Activated CD4-positive, CD25-positive, alpha-beta regulatory T cell treated with anti-CD3 and anti-CD28 coated beads, Interleukin-2, amount 50 U/mL, for 16 hours (primary cell): ENCODE measurements around the gene SLC4A3.

Experiments
- DNase-seq: peaks from one replicate; pipeline ENCODE4 v3.0.0-alpha.2; 2020; ENCODE audit warnings: low read depth, low spot score

The SLC4A3 gene, protein sequence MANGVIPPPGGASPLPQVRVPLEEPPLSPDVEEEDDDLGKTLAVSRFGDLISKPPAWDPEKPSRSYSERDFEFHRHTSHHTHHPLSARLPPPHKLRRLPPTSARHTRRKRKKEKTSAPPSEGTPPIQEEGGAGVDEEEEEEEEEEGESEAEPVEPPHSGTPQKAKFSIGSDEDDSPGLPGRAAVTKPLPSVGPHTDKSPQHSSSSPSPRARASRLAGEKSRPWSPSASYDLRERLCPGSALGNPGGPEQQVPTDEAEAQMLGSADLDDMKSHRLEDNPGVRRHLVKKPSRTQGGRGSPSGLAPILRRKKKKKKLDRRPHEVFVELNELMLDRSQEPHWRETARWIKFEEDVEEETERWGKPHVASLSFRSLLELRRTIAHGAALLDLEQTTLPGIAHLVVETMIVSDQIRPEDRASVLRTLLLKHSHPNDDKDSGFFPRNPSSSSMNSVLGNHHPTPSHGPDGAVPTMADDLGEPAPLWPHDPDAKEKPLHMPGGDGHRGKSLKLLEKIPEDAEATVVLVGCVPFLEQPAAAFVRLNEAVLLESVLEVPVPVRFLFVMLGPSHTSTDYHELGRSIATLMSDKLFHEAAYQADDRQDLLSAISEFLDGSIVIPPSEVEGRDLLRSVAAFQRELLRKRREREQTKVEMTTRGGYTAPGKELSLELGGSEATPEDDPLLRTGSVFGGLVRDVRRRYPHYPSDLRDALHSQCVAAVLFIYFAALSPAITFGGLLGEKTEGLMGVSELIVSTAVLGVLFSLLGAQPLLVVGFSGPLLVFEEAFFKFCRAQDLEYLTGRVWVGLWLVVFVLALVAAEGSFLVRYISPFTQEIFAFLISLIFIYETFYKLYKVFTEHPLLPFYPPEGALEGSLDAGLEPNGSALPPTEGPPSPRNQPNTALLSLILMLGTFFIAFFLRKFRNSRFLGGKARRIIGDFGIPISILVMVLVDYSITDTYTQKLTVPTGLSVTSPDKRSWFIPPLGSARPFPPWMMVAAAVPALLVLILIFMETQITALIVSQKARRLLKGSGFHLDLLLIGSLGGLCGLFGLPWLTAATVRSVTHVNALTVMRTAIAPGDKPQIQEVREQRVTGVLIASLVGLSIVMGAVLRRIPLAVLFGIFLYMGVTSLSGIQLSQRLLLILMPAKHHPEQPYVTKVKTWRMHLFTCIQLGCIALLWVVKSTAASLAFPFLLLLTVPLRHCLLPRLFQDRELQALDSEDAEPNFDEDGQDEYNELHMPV

DNA sequence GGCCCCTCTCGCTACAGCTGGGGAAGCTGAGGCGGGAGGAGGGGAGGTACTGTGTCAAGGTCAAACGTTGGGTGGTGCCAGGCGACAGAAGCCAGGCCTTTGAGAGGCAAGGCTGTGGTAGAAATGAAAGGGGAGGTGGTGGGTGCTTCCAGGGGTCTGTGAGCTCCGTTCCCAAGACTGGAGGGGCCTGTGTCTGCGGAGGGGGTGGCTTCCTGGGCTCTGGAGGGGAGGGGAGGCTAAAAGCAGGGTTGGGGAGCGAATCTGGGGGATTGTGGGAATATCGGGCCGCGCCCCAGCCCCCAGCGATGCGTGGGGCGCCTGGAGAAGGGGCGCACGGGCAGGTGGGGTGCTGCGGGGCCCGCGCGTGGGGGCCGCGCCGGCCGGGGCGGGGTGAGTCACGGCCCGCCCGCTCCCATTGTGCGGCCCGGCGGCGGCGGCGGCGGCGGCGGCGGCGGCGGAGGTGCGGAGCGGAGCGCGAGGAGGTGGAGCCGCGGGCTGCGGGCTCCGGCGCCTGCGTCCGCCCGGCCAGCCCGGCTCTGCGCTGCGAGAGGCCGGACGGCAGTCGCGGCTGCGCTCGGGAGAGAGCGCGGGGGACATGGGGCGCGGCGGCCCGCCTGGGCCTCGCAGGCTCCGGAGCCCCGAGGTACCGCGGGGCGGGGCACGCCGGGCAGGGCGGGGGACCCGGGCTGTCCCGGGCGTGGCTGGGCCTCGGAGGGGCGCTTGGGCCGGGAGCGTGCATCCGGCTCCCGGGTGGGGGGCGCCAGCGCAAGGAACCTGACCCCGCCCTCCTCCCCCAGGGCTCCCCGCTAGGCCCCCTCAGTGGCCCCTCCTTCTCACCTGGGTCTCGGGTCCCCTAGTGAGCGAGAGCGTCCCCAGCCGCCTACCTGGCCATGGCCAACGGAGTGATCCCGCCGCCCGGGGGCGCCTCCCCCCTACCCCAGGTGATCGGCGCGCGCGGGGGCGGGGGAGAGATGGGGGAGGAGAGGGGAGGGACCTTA is at the start of gene SLC4A3:
SLC4A3 (plus strand) TSS at position 528 of the 998 bp plus-strand sequence; CDS start at position 891, 363 bp downstream.
- DNase-seq = no peak

DNA sequence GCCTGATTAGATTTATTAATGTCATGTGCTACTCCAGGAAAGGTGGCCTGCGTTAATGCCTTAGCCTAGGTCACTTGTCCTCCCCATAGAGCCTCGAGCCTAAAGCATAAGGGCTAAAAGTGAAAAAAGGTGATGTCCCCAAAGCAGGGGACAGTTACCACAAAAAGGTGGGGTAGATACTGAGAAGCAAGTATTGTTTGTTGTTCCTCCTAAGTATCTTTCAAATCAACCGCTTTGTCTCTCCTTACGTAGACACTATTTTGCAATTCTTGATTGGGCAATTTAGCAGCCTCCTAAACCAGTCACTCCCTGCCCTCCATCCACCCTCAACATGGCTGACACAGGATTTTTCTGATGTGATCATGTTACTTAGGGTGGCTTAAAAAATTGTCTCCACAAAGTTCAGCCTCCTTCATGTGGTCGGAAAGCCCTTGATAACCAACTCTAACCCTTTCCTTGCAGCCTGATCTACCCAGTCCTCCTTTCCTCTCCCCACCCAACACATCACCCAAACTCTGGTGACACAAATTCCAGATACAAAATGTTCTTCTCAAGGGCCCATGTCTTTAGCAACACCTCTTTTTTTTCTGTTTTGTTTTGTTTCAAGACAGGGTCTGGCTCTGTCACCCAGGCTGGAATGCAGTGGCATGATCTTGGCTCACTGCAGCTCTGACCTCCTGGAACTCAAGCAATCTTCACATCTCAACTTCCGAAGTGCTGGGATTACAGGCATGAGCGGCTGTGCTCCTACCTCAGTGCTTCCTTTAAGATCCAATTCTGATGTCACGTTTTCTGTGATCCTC is 48.4 kb upstream of the SLC4A3 start:
- no peak for DNase-seq

GRCh38 chr2:219581346-219581745 is 46.1 kb upstream of the SLC4A3 start:
- DNase-seq = no peak

DNA sequence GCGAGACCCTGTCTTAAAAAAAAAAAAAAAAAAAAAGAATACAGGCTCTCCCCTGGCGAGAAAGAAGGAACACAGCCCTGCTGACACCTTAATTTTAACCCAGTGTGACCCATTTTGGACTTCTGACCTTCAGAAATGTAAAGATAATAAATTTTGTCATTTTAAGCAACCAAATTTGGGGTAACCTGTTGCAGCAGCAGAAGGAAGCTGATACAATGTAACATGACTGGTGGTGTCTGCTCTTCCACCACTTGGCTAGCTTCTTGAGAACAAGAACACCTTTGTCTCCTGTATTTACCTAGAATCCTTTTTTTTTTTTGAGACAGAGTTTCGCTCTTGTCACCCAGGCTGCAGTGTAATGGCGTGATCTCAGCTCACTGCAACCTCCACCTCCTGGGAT is 36.3 kb upstream of the SLC4A3 start:
- DNase-seq = no peak

DNA sequence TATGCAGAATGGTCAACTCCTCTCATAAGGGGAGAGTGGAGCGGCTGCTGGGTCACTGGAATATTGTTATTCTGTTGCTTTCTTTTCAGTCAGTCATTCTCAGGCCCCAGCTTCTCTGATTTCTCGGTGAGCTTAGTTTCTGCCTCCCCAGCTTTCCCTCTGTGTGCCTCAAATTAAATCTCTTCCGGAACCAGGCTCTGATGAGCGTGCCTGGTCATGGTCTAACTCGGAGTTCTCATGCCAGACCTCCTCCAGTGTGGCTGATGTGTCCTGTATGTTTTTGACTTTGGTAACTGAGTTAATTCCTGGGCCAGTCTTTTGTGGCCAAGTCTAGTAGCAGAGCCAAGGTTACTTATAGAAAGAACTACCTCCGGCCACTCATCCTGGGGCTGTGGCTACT is 34.7 kb upstream of the SLC4A3 start:
- no peak for DNase-seq

DNA sequence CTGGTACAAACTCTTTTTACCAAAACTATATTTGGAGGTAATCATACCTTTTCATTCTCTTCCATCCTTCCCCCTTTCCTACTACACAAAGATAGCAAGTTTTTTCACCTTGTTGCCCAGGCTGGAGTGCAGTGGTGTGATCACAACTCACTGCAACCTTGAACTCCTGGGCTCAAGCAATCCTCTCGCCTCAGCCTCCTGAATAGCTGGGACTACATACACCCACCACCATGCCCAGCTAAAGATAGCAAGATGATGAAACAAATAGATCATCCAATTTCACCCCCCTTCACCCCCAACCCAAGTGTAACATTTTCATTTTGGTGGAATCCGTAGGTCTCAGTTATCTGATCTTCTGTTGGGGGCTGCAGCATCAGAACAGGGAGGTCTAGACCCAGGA is 34.3 kb upstream of the SLC4A3 start:
- no peak for DNase-seq

- DNase-seq = no peak
Observed at GRCh38 chr2:219595256-219595655, 32.2 kb upstream of the SLC4A3 start.

DNA sequence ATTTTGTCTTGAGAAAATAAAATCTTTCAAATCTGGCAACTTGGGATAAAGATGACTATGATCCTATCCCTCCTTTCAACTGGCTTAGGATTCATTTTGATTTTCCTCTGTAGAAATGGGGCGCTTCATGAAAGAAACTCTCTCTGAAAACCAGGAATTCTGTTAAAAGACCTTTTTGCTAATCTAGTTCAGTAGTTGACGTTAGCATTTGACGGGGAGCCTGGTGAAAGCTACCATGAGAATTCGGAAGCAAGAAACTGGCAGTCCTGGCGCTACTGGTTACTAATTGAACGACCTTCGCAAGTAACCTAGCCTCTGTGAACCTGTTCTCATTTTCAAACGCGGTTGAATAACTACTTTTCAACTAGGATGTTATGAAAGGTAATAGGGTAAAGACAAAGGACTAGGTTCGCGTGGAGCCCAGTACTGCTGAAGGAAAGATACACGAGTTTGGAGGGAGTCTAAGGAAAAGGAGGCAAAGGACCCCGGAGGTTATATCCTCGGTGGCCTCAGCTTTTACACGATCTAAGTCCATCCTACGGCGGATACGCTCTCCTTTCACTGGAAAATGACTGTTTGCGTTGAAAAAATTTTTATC is 30.4 kb upstream of the SLC4A3 start:
- no peak for DNase-seq

GRCh38 chr2:219597552-219598307 is 29.7 kb upstream of the SLC4A3 start, which contains the start of gene STK11IP:
TSS of gene STK11IP (plus strand) at chr2:219597857. CDS start at chr2:219598120, 263 bp downstream.
- peak; percentile 85 for DNase-seq

DNA sequence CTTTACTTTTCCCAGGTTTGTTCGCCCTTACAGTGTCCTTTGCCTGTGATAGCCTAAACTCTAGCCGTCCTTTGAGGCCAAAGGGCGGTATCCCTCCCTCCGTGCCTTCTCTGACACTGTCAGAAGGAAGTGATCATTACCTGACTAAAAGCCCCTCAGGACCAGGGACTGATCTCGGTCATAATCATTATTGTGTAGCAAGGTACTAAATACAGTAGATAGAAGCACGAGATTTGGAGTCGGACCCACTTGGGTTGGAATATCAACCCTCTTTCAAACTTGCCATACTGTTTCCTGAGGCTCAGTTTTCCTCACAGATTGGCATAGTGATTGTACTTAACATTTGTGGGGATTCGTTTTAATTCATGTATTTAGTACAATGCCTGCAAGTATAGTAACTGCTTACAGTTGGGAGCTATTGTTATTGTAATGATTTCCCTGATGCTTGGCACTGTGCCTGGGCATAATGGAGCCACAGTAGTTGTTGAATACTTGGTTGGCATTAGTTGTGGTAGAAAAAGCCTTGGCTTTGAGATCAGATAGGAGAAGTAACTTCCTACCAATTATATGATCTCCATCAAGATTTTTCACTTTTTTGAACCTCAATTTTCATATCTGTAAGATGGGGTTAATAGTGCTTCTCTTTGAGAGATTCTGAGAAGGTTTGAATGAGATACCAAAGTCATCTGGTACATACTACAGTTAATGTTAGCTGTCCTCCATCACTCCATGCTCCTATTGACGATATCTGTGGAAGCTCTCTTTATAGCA is 28.9 kb upstream of the SLC4A3 start:
- DNase-seq = no peak

GRCh38 chr2:219603771-219604170 is 23.7 kb upstream of the SLC4A3 start:
- DNase-seq = no peak

DNA sequence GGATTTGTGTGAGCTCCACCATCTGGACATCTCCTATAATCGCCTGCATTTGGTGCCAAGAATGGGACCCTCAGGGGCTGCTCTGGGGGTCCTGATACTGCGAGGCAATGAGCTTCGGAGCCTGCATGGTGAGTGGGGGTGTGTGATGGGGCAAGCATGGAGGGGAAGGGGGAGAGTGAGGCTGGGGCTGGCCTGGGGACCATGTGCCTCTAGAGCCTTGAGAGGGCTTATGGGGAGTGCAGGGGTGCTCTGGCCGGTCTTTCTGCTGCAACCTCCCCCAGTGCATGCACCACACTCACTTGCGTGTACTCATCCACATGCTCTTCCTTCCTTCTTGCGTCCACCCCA is 21.8 kb upstream of the SLC4A3 start:
- no peak for DNase-seq

- DNase-seq = no peak
Observed at GRCh38 chr2:219607931-219608330, 19.5 kb upstream of the SLC4A3 start.

DNA sequence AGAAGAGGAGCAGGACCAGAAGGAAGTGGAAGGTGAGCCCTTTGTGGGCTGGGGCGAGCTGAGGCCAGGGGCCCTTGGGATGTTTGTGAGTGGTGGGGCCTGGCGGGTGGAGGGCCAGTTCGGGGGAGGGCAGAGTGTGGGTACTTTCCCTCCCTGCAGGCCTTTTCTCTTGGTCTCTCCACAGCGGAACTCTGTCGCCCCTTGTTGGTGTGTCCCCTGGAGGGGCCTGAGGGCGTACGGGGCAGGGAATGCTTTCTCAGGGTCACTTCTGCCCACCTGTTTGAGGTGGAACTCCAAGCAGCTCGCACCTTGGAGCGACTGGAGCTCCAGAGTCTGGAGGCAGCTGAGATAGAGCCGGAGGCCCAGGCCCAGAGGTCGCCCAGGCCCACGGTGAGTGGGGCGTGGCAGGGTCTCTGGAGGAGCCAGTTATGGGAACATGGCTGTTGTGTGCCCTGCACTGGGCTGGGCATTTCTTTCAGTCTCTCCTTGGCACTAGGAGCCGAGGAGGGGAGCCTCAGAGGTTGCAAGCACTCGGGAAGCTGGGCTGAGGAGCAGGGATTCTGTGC is 18.9 kb upstream of the SLC4A3 start:
- no peak for DNase-seq

DNA sequence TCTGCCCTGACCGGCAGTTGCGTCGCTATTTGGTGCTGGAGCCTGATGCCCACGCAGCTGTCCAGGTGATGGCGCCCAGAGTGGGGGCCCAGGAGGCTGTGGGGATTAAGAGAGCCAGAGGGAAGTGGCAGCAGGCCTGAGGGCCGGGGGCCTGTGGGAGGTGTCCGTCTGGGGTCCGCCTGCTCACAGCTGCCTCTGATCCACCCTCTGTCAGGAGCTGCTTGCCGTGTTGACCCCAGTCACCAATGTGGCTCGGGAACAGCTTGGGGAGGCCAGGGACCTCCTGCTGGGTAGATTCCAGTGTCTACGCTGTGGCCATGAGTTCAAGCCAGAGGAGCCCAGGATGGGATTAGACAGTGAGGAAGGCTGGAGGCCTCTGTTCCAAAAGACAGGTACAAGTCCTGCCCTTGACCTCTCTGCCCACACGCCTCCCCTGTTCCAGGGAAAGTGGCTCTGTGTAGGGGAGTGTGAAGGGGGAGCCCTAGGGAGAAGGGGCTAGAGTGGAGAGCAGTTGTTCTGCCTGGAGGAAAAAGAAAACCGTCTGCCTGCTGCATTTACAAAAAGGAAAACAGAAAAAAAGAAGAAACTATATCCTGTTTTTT is 18.2 kb upstream of the SLC4A3 start:
- DNase-seq = no peak

DNA sequence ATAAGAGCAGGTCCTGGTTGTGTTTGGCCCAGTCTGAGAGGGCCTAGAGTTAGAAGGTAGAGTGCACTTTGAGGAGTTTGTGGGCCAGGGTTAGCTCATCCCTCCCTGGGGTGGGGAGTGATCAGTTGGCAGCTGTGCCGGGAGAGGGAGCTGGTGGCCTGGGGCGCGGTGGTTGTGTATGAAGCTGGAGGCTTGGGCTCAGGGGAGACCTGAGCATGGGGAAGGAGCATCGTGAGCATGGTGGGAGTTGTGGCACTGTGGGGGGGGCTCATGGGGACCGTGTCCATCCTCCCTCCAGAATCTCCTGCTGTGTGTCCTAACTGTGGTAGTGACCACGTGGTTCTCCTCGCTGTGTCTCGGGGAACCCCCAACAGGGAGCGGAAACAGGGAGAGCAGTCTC is 16.1 kb upstream of the SLC4A3 start:
- no peak for DNase-seq

DNA sequence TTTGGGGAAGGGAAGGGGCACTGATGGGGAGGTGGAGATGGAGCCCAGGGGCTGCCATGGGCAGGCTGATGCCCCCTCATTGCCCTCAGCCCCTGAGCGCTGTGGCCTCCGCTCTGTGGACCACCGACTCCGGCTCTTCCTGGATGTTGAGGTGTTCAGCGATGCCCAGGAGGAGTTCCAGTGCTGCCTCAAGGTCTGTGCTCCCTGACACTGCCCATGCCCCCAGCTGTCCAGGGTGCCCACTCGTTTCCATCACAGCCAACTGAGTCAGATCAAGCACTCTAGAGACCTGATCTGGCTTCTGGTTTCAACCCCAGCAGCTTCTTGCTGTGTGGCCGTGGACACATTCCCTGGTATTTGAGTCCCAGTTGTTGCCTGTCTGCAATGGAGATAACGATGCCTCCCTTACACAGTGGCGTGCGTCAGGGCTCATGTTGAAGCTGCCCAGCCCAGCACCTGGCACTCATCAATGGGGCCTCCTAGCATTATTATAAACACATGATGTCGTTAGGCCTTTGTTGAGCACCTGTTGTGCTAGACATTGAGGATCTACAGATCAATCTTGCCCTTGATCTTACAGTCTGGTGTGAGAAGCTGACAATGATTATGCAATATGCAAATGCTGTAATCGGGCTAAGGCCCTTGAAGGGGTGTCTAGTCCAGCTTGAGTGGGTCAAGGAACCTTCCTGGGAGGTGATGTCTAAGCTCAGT is 15.4 kb upstream of the SLC4A3 start:
- DNase-seq = no peak
